Endothelial cell of umbilical vein (primary cell): ENCODE data around the gene AMPD1. TPM values are rescaled to one million over a fixed set of nuclear protein-coding genes. Genes with fewer than 3 reads are reported as not detected.

Source experiments
- BruUV-seq: library from RNA; stranded (reverse); fragments of 400-500 nt; replicated peaks from 2 replicates; lab custom pipeline; 2021; lab: Mats Ljungman, UMichigan
- CTCF ChIA-PET: fragments of 300-600, 350-600 bp; sonication (Branson Sonifier 250); formaldehyde crosslinking; loops from one replicate; lab custom pipeline; 2021; ENCODE audit warnings: antibody characterized with exemption, inconsistent platforms; lab: Charles Lee
- POLR2A ChIA-PET: fragments of 300-600, 350-600 bp; sonication (Branson Sonifier 250); formaldehyde crosslinking; loops from one replicate; lab custom pipeline; 2021; ENCODE audit warnings: antibody characterized with exemption, inconsistent platforms; lab: Charles Lee
- DNase-seq: peaks from one replicate; pipeline ENCODE4 v3.0.0-alpha.2; 2011; ENCODE audit warnings: low read depth, low spot score
- FAIRE-seq: peaks from 2 replicates; lab custom pipeline; 2011; peaks lifted over from hg19 to GRCh38; lab: Jason Lieb, UNC
- H2AFZ ChIP-seq: 2 replicates; pipeline ENCODE4 v1.6.0; 2012; ENCODE audit warnings: low read depth, low read length, control low read depth, inconsistent platforms
- H3K27ac ChIP-seq: 2 replicates; pipeline ENCODE4 v1.5.1; 2011; ENCODE audit warnings: low read depth, mild to moderate bottlenecking, control low read depth, low read length, moderate library complexity; ENCODE audit not compliant: insufficient read depth
- H3K27me3 ChIP-seq, 2 experiments: 2 replicates each; pipeline versions ENCODE4 v1.6.0 to v1.6.1; 2011; ENCODE audit warnings: low read length in 2 of 2, mixed read lengths in 1 of 2; ENCODE audit not compliant: control insufficient read depth in 2 of 2, insufficient read depth in 2 of 2
- H3K36me3 ChIP-seq, 2 experiments: 2 replicates in 1 of 2; 3 replicates in 1 of 2; pipeline ENCODE4 v1.5.1; 2011; ENCODE audit warnings: low read length in 2 of 2, mild to moderate bottlenecking in 1 of 2, moderate library complexity in 1 of 2; ENCODE audit not compliant: control insufficient read depth in 2 of 2, insufficient read depth in 2 of 2; ENCODE audit errors: extremely low read depth in 1 of 2
- H3K4me1 ChIP-seq: 3 replicates; pipeline ENCODE4 v1.5.1; 2011; ENCODE audit warnings: mild to moderate bottlenecking, low read length; ENCODE audit not compliant: control insufficient read depth, insufficient read depth; ENCODE audit errors: extremely low read depth
- H3K4me2 ChIP-seq: 2 replicates; pipeline ENCODE4 v1.6.1; 2011; ENCODE audit warnings: low read length, control low read depth, mixed read lengths; ENCODE audit not compliant: insufficient read depth
- H3K4me3 ChIP-seq, 3 experiments: fragments of 200-600 bp in 1 of 3; sonication (generic), shearing (Covaris generic) in 1 of 3; replicated peaks in 1 of 3; 2 replicates each; pipeline ENCODE4 v1.5.1; 2011 to 2016; ENCODE audit warnings: control low read depth in 3 of 3, low read length in 3 of 3, mild to moderate bottlenecking in 2 of 3, inconsistent platforms in 1 of 3, low read depth in 1 of 3, moderate library complexity in 1 of 3; ENCODE audit not compliant: insufficient read depth in 1 of 3
- H3K79me2 ChIP-seq: 2 replicates; pipeline ENCODE4 v1.6.0; 2012; ENCODE audit warnings: low read length, inconsistent platforms; ENCODE audit not compliant: control insufficient read depth, insufficient read depth
- H3K9ac ChIP-seq: replicated peaks from 2 replicates; pipeline ENCODE3; 2011; ENCODE audit warnings: low read length, control low read depth; ENCODE audit not compliant: insufficient read depth; ENCODE audit errors: extremely low read depth
- H3K9me1 ChIP-seq: replicated peaks from 3 replicates; pipeline ENCODE4 v1.6.0; 2011; ENCODE audit warnings: mild to moderate bottlenecking, low read length; ENCODE audit not compliant: control insufficient read depth, insufficient read depth; ENCODE audit errors: extremely low read depth
- H3K9me3 ChIP-seq: replicated peaks from 2 replicates; pipeline ENCODE4 v1.5.1; 2012; ENCODE audit warnings: low read length, inconsistent platforms; ENCODE audit not compliant: control insufficient read depth, insufficient read depth
- H4K20me1 ChIP-seq: replicated peaks from 2 replicates; pipeline ENCODE3; 2011; ENCODE audit warnings: mild to moderate bottlenecking, low read length; ENCODE audit not compliant: control insufficient read depth, insufficient read depth; ENCODE audit errors: extremely low read depth
- EZH2 ChIP-seq: IDR thresholded peaks from 2 replicates; pipeline ENCODE4 v1.6.1; 2012; ENCODE audit warnings: borderline replicate concordance, low read depth, mild to moderate bottlenecking, moderate library complexity, low read length, inconsistent platforms; ENCODE audit not compliant: severe bottlenecking
- FOS ChIP-seq: IDR thresholded peaks from 2 replicates; pipeline ENCODE4 v1.6.1; 2011; ENCODE audit warnings: mild to moderate bottlenecking, low read length, moderate library complexity, borderline replicate concordance; ENCODE audit not compliant: insufficient read depth
- GATA2 ChIP-seq: IDR thresholded peaks from 2 replicates; pipeline ENCODE4 v1.7.0; 2011; ENCODE audit warnings: low read depth, mild to moderate bottlenecking, moderate library complexity, mixed read lengths, low read length; ENCODE audit not compliant: insufficient read length, insufficient read depth
- JUN ChIP-seq: IDR thresholded peaks from 2 replicates; pipeline ENCODE4 v1.6.1; 2011; ENCODE audit warnings: borderline replicate concordance, low read depth; ENCODE audit not compliant: insufficient read length, insufficient read depth
- MYC ChIP-seq: IDR thresholded peaks from one replicate; pipeline ENCODE4 v1.6.1; 2011; ENCODE audit warnings: mild to moderate bottlenecking, low read depth, low read length
- POLR2A ChIP-seq: IDR thresholded peaks from 2 replicates; pipeline ENCODE4 v1.6.1; 2012; ENCODE audit warnings: low read depth, mild to moderate bottlenecking, control low read depth, low read length
- POLR2AphosphoS5 ChIP-seq: IDR thresholded peaks from 2 replicates; pipeline ENCODE4 v1.6.1; 2012; ENCODE audit warnings: low read depth, mild to moderate bottlenecking, control low read depth, low read length, moderate library complexity; ENCODE audit not compliant: insufficient read depth
- dilution Hi-C: fragments of 300-500 bp; cut with MboI; formaldehyde crosslinking; loops from one replicate; pipeline ENCODE4 v1.15.0; 2019; ENCODE audit warnings: low sequenced_read_pairs; ENCODE audit not compliant: extremely low pct_ligation_motif_present
- intact Hi-C: fragments of 100-400 bp; cut with micrococcal nuclease; formaldehyde crosslinking; loops from one replicate; pipeline ENCODE4 v1.10.0; 2022
- polyA plus RNA-seq, 4 experiments: library from polyadenylated mRNA; depleted of rRNA in 3 of 4; stranded (reverse) in 3 of 4; unstranded in 1 of 4; fragments of >200 nt; gene quantifications; 2 replicates each; pipeline versions ENCODE4 v1.2.1 to v1.2.3, GENCODE V29; 2011 to 2012; ENCODE audit warnings: missing spikeins in 1 of 4
- total RNA-seq: library from RNA; stranded (reverse); gene quantifications from 2 replicates; pipeline ENCODE4 v1.2.3, GENCODE V29; 2021
- TF ChIP-seq, protein P1 (sequence below), 2 donors: IDR thresholded peaks; 1 replicate in 1 of 2; 2 replicates in 1 of 2; pipeline ENCODE4 v1.5.1; 2011; ENCODE audit warnings: low read length in 2 of 2, mild to moderate bottlenecking in 2 of 2, moderate library complexity in 2 of 2, control low read depth in 1 of 2, inconsistent platforms in 1 of 2, low read depth in 1 of 2; ENCODE audit not compliant: insufficient read depth in 1 of 2; ENCODE audit errors: extremely low read depth in 1 of 2
- TF ChIP-seq, protein P2 (sequence below): IDR thresholded peaks from 2 replicates; pipeline ENCODE4 v1.6.1; 2011; ENCODE audit not compliant: insufficient read depth, insufficient read length

The AMPD1 gene
- total and polyA plus RNA-seq, 2 donors (not counting 3 experiments of a cell fraction or from before 2014, with no cell fraction given) = not detected

DNA sequence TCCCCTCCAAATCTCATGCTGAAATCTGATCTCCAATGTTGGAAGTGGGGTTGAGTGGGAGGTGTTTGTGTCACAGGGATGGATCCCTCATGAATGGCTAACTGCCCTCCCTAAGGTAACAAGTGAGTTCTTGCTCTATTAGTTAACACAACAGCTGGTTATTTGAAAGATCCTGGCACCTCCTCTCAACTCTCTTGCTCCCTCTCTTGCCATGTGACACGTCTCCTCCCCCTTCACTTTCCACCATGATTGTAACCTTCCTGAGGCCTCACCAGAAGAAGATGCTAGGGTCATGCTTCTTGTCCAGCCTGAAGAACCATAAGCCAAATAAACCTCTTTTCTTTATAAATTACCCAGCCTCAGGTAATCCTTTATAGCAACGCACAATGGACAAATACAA is 54.0 kb downstream of the AMPD1 start:
- ChIA-PET CTCF (no interaction called here), POLR2A (no interaction called here)
- Histone ChIP-seq H2AFZ (no peak overlapping the region), H3K4me2 (no peak overlapping the region), H3K9me1 (no peaks in the 10 kb centered on the region), H3K4me3 (no peak overlapping the region), H3K9ac (no peak overlapping the region), H4K20me1 (no peaks in the 10 kb centered on the region), H3K27me3 (peaks cover 0 to 1% of the 10 kb centered on the region in 2 experiments), H3K36me3 (no peaks in the 10 kb centered on the region), H3K79me2 (no peaks in the 10 kb centered on the region), H3K9me3 (no peaks in the 10 kb centered on the region), H3K4me1 (no peaks in the 10 kb centered on the region), H3K27ac (no peak overlapping the region)
- FAIRE-seq (no peak), DNase-seq (no peak)
- BruUV-seq = no TSS peak
- dilution Hi-C loops = no loop called here
- TF ChIP-seq POLR2A (no peak), GATA2 (no peak), JUN (no peak), FOS (no peak)
- TF ChIP-seq, protein P1, sequence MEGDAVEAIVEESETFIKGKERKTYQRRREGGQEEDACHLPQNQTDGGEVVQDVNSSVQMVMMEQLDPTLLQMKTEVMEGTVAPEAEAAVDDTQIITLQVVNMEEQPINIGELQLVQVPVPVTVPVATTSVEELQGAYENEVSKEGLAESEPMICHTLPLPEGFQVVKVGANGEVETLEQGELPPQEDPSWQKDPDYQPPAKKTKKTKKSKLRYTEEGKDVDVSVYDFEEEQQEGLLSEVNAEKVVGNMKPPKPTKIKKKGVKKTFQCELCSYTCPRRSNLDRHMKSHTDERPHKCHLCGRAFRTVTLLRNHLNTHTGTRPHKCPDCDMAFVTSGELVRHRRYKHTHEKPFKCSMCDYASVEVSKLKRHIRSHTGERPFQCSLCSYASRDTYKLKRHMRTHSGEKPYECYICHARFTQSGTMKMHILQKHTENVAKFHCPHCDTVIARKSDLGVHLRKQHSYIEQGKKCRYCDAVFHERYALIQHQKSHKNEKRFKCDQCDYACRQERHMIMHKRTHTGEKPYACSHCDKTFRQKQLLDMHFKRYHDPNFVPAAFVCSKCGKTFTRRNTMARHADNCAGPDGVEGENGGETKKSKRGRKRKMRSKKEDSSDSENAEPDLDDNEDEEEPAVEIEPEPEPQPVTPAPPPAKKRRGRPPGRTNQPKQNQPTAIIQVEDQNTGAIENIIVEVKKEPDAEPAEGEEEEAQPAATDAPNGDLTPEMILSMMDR (IDR thresholded peaks at IDR 0.05; ENCODE audit: extremely low read depth in 1 of 2, insufficient read depth in 1 of 2, low read depth in 1 of 2, low read length in 2 of 2) = no peak
- intact Hi-C loops = no loop called here

DNA sequence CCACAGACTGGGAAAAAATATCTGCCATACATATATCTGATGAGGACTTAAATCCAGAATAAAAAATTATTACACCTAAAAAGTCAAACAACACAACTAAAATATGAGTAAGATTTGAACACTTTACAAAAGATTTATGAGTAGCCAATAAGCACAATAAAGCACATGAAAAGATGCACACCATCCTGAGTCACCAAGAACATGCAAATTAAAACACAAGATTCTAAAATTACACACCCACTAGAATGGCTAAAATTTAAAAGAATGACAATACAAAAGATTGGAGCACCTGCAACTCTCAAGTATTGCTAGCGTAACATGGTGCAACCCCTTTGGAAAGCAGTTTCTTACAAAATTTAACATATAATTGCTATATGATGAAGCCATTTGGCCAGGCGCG is 56.4 kb downstream of the AMPD1 start:
- no peaks in the 10 kb centered on the region for H3K4me1 ChIP-seq
- H2AFZ ChIP-seq = no peak overlapping the region
- H3K27ac ChIP-seq = no peak overlapping the region
- no peak for FAIRE-seq
- BruUV-seq = no TSS peak
- H3K4me3 ChIP-seq = no peak overlapping the region
- POLR2A ChIA-PET = no interaction called here
- dilution Hi-C loops = no loop called here
- H3K4me2 ChIP-seq = no peak overlapping the region
- intact Hi-C loops = no loop called here
- TF ChIP-seq POLR2A (no peak), JUN (no peak), POLR2AphosphoS5 (no peak), MYC (no peak), FOS (no peak), EZH2 (no peak), GATA2 (no peak)
- TF ChIP-seq, protein P2, sequence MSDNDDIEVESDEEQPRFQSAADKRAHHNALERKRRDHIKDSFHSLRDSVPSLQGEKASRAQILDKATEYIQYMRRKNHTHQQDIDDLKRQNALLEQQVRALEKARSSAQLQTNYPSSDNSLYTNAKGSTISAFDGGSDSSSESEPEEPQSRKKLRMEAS = no peak
- TF ChIP-seq, protein P1 (IDR thresholded peaks at IDR 0.05; ENCODE audit: extremely low read depth in 1 of 2, insufficient read depth in 1 of 2, low read depth in 1 of 2, low read length in 2 of 2) = no peak
- no peaks in the 10 kb centered on the region for H3K9me3 ChIP-seq
- H3K9ac ChIP-seq = no peak overlapping the region
- H3K9me1 ChIP-seq = no peaks in the 10 kb centered on the region
- no peaks in the 10 kb centered on the region for H4K20me1 ChIP-seq
- DNase-seq = no peak
- H3K27me3 ChIP-seq = peaks cover 0 to 1% of the 10 kb centered on the region in 2 experiments
- CTCF ChIA-PET = interaction anchor here (1.3 kb wide), 1 partner anchor 28 kb away, joined by 3 read pairs; no protein-coding TSS in a partner anchor
- no peaks in the 10 kb centered on the region for H3K79me2 ChIP-seq
- H3K36me3 ChIP-seq = no peaks in the 10 kb centered on the region
